Central memory CD4-positive, alpha-beta T cell (primary cell): ENCODE data around the gene CCDC137.
A peak's percentile ranks its signal among the peaks of the same experiment; 100 is the strongest.

Experiments used
- DNase-seq: peaks from one replicate; pipeline ENCODE4 v3.0.0; 2022

Gene CCDC137

GRCh38 chr17:81703747-81704654, 37.5 kb downstream of the CCDC137 start:
- DNase-seq, result peak; percentile 31

- no peak for DNase-seq
Measured at GRCh38 chr17:81705518-81706231, 39.1 kb downstream of the CCDC137 start.

GRCh38 chr17:81706232-81706611, 39.7 kb downstream of the CCDC137 start:
- DNase-seq, result no peak

GRCh38 chr17:81706757-81707624, 40.5 kb downstream of the CCDC137 start:
- no peak for DNase-seq

GRCh38 chr17:81707725-81708646, 41.4 kb downstream of the CCDC137 start:
- DNase-seq, result no peak

- no peak for DNase-seq
Measured at GRCh38 chr17:81708739-81709185, 42.2 kb downstream of the CCDC137 start.

- DNase-seq, result no peak
Measured at GRCh38 chr17:81710514-81711308, 44.2 kb downstream of the CCDC137 start.

GRCh38 chr17:81711814-81712467, 45.4 kb downstream of the CCDC137 start, which contains the start of gene SLC25A10:
Gene SLC25A10, plus strand, starts transcription at chr17:81712284. Its CDS starts 143 bp downstream, at chr17:81712427.
- DNase-seq, result peak; percentile 74

- DNase-seq, result no peak
Measured at GRCh38 chr17:81712468-81713003, 46.0 kb downstream of the CCDC137 start.

- no peak for DNase-seq
Measured at GRCh38 chr17:81713004-81713555, 46.5 kb downstream of the CCDC137 start.

GRCh38 chr17:81713556-81714411, 47.2 kb downstream of the CCDC137 start:
- no peak for DNase-seq

- DNase-seq, result no peak
Measured at GRCh38 chr17:81714412-81715106, 48.0 kb downstream of the CCDC137 start.

- DNase-seq, result no peak
Measured at GRCh38 chr17:81715107-81715871, 48.8 kb downstream of the CCDC137 start.

- no peak for DNase-seq
Measured at GRCh38 chr17:81715872-81716673, 49.5 kb downstream of the CCDC137 start.

GRCh38 chr17:81716674-81716996, 50.1 kb downstream of the CCDC137 start:
- DNase-seq, result no peak

GRCh38 chr17:81717049-81717765, 50.7 kb downstream of the CCDC137 start:
- no peak for DNase-seq
